SK-N-SH treated with all-trans-retinoic acid at 6 μM for 48 hours (cell line): ENCODE data around the gene FAM234B.

Experiments
- ARNTL ChIP-seq: fragments of 450-650 bp; formaldehyde crosslinking; IDR thresholded peaks from 2 replicates; pipeline ENCODE4 v1.5.0; 2020; ENCODE audit warnings: low read depth, mild to moderate bottlenecking, moderate library complexity, borderline replicate concordance
- CSDC2 ChIP-seq: fragments of 250-450 bp; sonication (Bioruptor Pico); IDR thresholded peaks from 2 replicates; pipeline ENCODE4 v1.5.0; 2020; ENCODE audit warnings: mild to moderate bottlenecking, moderate library complexity
- PATZ1 ChIP-seq: fragments of 250-450 bp; sonication (Bioruptor Pico); IDR thresholded peaks from 2 replicates; pipeline ENCODE4 v1.8.0; 2020; ENCODE audit warnings: mild to moderate bottlenecking, moderate library complexity, borderline replicate concordance
- RARB ChIP-seq: fragments of 250-450 bp; sonication (Bioruptor Pico); IDR thresholded peaks from 2 replicates; pipeline ENCODE4 v1.8.0; 2021; ENCODE audit warnings: mild to moderate bottlenecking, moderate library complexity
- TSHZ2 ChIP-seq: fragments of 250-450 bp; sonication (Bioruptor Pico); IDR thresholded peaks from 2 replicates; pipeline ENCODE4 v1.5.0; 2020; ENCODE audit warnings: mild to moderate bottlenecking, moderate library complexity
- ZFP3 ChIP-seq: fragments of 250-450 bp; sonication (Bioruptor Pico); IDR thresholded peaks from 2 replicates; pipeline ENCODE4 v1.5.0; 2020; ENCODE audit warnings: mild to moderate bottlenecking, moderate library complexity
- ZFP30 ChIP-seq: fragments of 450-650 bp; formaldehyde crosslinking; IDR thresholded peaks from 2 replicates; pipeline ENCODE4 v1.5.0; 2022; ENCODE audit warnings: mild to moderate bottlenecking, moderate library complexity
- ZNF70 ChIP-seq: fragments of 450-650 bp; formaldehyde crosslinking; IDR thresholded peaks from 2 replicates; pipeline ENCODE4 v1.5.0; 2020; ENCODE audit warnings: mild to moderate bottlenecking, moderate library complexity

- TF ChIP-seq PATZ1 = no peak
- TF ChIP-seq TSHZ2 (CRISPR knock-in tag) = no peak
- no peak for TF ChIP-seq ZNF70
- no peak for TF ChIP-seq ZFP3 (CRISPR knock-in tag)
- no peak for TF ChIP-seq RARB (CRISPR knock-in tag)
- no peak for TF ChIP-seq ZFP30
- TF ChIP-seq ARNTL (CRISPR knock-in tag) = no peak
- no peak for TF ChIP-seq CSDC2
Observed at GRCh38 chr12:13033476-13033875, 10.7 kb upstream of the FAM234B start.
